HepG2 (cell line): ENCODE results near the gene ADIPOR1. TPM values are rescaled to one million over a fixed set of nuclear protein-coding genes. Genes with fewer than 3 reads are reported as not detected.

Experiments used
- AHR ChIP-seq: IDR thresholded peaks from 2 replicates; pipeline ENCODE4 v1.6.1; 2018; ENCODE audit warnings: missing genetic modification reagents, missing compliant biosample characterization
- DR1 ChIP-seq: sonication (generic); formaldehyde crosslinking; IDR thresholded peaks from 2 replicates; pipeline ENCODE4 v1.8.0; 2021; ENCODE audit warnings: mild to moderate bottlenecking, missing genetic modification reagents, inconsistent platforms
- FOXO1 ChIP-seq: sonication (generic); formaldehyde crosslinking; IDR thresholded peaks from 2 replicates; pipeline ENCODE4 v1.4.0; 2020; ENCODE audit warnings: missing genetic modification reagents
- FOXP1 ChIP-seq, 2 experiments: fragments of 450-650 bp in 1 of 2; IDR thresholded peaks; 2 replicates each; pipeline ENCODE4 v1.6.1; 2017 to 2018; ENCODE audit warnings: antibody characterized with exemption in 1 of 2
- ISL2 ChIP-seq: sonication (generic); formaldehyde crosslinking; IDR thresholded peaks from 2 replicates; pipeline ENCODE4 v1.5.0; 2020; ENCODE audit warnings: missing genetic modification reagents
- NRL ChIP-seq: sonication (generic); formaldehyde crosslinking; IDR thresholded peaks from 2 replicates; pipeline ENCODE4 v1.5.0; 2020; ENCODE audit warnings: missing genetic modification reagents, mild to moderate bottlenecking, moderate library complexity, borderline replicate concordance
- RCOR2 ChIP-seq: IDR thresholded peaks from 2 replicates; pipeline ENCODE4 v1.6.1; 2016; ENCODE audit warnings: missing biosample characterization, missing genetic modification reagents
- STAT5B ChIP-seq: sonication (generic); formaldehyde crosslinking; IDR thresholded peaks from 2 replicates; pipeline ENCODE4 v1.4.0; 2020; ENCODE audit warnings: missing genetic modification reagents
- ZNF446 ChIP-seq: sonication (generic); formaldehyde crosslinking; IDR thresholded peaks from 2 replicates; pipeline ENCODE4 v1.5.0; 2020; ENCODE audit warnings: mild to moderate bottlenecking, missing genetic modification reagents
- ZSCAN25 ChIP-seq: sonication (generic); formaldehyde crosslinking; IDR thresholded peaks from 2 replicates; pipeline ENCODE4 v1.8.0; 2022; ENCODE audit warnings: mild to moderate bottlenecking, missing genetic modification reagents
- polyA plus RNA-seq, 8 experiments: library from polyadenylated mRNA; depleted of rRNA in 3 of 8; stranded (reverse) in 7 of 8; unstranded in 1 of 8; fragments of >200 nt; fragmentation: Illumina TruSeq in 4 of 8; extraction: Trizol in 4 of 8; gene quantifications; 2 replicates each; pipeline versions ENCODE4 v1.2.1 to v1.2.3, GENCODE V29; 2011 to 2016; ENCODE audit warnings: low read depth in 4 of 8, missing spikeins in 1 of 8, mixed read lengths in 1 of 8; ENCODE audit not compliant: insufficient read depth in 1 of 8
- total RNA-seq, 5 experiments: library from RNA; depleted of rRNA; stranded (reverse); fragments of >200 nt; fragmentation: Illumina TruSeq; extraction: Trizol; gene quantifications; 2 replicates each; pipeline ENCODE4 v1.2.3, GENCODE V29; 2016; ENCODE audit warnings: low read depth in 1 of 5
- TF ChIP-seq, protein P1 (sequence below): IDR thresholded peaks from 2 replicates; pipeline ENCODE4 v1.6.1; 2012; ENCODE audit warnings: low read depth, low read length, improper control_type of control experiment
- TF ChIP-seq, protein P2 (sequence below): IDR thresholded peaks from 2 replicates; pipeline ENCODE4 v1.6.1; 2016; ENCODE audit warnings: mild to moderate bottlenecking
- TF ChIP-seq, protein P3 (sequence below): sonication (generic); formaldehyde crosslinking; IDR thresholded peaks from 2 replicates; pipeline ENCODE4 v1.5.1; 2020; ENCODE audit warnings: missing genetic modification reagents, mild to moderate bottlenecking, borderline replicate concordance
- TF ChIP-seq, protein P4 (sequence below): sonication (generic); formaldehyde crosslinking; IDR thresholded peaks from 2 replicates; pipeline ENCODE4 v1.4.0; 2020; ENCODE audit warnings: missing genetic modification reagents; ENCODE audit errors: not compliant biosample characterization
- TF ChIP-seq, protein P5 (sequence below), 2 experiments: sonication (generic) in 1 of 2; formaldehyde crosslinking in 1 of 2; IDR thresholded peaks; 2 replicates each; pipeline versions ENCODE4 v1.4.0 to v1.6.1; 2016 to 2020; ENCODE audit warnings: borderline replicate concordance in 1 of 2, low read depth in 1 of 2, mild to moderate bottlenecking in 1 of 2, missing genetic modification reagents in 1 of 2

ADIPOR1 gene
- total and polyA plus RNA-seq, 2 of the 13 experiments (the other 11 are each of a cell fraction or from before 2014, with no cell fraction given) = 60.0 to 141 TPM

DNA sequence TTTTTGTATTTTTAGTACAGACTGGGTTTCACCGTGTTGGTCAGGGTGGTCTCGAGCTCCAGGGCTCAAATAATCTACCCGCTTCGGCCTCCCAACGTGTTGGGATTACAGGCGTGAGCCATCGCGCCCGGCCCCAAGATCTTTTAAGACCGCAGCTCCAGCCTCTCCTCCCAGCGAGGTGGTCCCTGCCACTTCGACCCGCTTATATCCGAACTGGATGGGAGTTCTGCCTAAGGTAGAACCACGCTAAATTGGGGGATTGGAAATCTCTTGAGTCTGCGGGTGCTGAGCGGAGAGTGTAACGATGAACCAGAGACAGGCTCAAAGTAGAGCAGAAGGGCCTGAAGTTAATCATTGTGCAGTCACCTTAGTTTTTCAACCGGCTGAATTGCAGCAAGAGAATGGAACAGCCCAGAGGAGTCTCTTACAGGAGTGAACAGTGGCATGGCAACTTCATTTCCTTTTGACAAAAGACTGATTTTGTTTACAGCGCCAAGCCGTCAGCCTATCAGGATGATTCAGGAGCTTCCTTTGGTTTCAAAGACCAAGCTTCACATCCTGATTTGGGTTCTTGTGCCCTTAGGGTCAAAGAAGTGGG lies 9.7 kb upstream of the ADIPOR1 start (continued):
- TF ChIP-seq, protein P1, sequence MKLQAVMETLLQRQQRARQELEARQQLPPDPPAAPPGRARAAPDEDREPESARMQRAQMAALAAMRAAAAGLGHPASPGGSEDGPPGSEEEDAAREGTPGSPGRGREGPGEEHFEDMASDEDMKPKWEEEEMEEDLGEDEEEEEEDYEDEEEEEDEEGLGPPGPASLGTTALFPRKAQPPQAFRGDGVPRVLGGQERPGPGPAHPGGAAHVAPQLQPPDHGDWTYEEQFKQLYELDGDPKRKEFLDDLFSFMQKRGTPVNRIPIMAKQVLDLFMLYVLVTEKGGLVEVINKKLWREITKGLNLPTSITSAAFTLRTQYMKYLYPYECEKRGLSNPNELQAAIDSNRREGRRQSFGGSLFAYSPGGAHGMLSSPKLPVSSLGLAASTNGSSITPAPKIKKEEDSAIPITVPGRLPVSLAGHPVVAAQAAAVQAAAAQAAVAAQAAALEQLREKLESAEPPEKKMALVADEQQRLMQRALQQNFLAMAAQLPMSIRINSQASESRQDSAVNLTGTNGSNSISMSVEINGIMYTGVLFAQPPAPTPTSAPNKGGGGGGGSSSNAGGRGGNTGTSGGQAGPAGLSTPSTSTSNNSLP = no peak
- TF ChIP-seq AHR (CRISPR knock-in tag) = 0 out of 2 replicates have a peak, but pooled peaks have one; percentile 22
- 0 out of 2 replicates have a peak, but pooled peaks have one; percentile 38 for TF ChIP-seq DR1
- no peak for TF ChIP-seq ZNF446 (CRISPR knock-in tag)
- TF ChIP-seq STAT5B = no peak
- no peak for TF ChIP-seq NRL (CRISPR knock-in tag)
- TF ChIP-seq ZSCAN25 (CRISPR knock-in tag) = no peak
- TF ChIP-seq, protein P2, sequence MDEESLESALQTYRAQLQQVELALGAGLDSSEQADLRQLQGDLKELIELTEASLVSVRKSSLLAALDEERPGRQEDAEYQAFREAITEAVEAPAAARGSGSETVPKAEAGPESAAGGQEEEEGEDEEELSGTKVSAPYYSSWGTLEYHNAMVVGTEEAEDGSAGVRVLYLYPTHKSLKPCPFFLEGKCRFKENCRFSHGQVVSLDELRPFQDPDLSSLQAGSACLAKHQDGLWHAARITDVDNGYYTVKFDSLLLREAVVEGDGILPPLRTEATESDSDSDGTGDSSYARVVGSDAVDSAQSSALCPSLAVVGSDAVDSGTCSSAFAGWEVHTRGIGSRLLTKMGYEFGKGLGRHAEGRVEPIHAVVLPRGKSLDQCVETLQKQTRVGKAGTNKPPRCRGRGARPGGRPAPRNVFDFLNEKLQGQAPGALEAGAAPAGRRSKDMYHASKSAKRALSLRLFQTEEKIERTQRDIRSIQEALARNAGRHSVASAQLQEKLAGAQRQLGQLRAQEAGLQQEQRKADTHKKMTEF (CRISPR knock-in tag) = 0 out of 2 replicates have a peak, but pooled peaks have one; percentile 3
- TF ChIP-seq, protein P3, sequence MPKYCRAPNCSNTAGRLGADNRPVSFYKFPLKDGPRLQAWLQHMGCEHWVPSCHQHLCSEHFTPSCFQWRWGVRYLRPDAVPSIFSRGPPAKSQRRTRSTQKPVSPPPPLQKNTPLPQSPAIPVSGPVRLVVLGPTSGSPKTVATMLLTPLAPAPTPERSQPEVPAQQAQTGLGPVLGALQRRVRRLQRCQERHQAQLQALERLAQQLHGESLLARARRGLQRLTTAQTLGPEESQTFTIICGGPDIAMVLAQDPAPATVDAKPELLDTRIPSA = no peak
- TF ChIP-seq FOXO1 = no peak
- no peak for TF ChIP-seq FOXP1 (IDR thresholded peaks at IDR 0.05)
- no peak for TF ChIP-seq FOXP1 (CRISPR knock-in tag; IDR thresholded peaks at IDR 0.05)
- TF ChIP-seq, protein P4, sequence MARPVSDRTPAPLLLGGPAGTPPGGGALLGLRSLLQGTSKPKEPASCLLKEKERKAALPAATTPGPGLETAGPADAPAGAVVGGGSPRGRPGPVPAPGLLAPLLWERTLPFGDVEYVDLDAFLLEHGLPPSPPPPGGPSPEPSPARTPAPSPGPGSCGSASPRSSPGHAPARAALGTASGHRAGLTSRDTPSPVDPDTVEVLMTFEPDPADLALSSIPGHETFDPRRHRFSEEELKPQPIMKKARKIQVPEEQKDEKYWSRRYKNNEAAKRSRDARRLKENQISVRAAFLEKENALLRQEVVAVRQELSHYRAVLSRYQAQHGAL (CRISPR knock-in tag) = no peak
- TF ChIP-seq RCOR2 (CRISPR knock-in tag) = no peak
- TF ChIP-seq ISL2 (CRISPR knock-in tag) = no peak
- TF ChIP-seq, protein P5, sequence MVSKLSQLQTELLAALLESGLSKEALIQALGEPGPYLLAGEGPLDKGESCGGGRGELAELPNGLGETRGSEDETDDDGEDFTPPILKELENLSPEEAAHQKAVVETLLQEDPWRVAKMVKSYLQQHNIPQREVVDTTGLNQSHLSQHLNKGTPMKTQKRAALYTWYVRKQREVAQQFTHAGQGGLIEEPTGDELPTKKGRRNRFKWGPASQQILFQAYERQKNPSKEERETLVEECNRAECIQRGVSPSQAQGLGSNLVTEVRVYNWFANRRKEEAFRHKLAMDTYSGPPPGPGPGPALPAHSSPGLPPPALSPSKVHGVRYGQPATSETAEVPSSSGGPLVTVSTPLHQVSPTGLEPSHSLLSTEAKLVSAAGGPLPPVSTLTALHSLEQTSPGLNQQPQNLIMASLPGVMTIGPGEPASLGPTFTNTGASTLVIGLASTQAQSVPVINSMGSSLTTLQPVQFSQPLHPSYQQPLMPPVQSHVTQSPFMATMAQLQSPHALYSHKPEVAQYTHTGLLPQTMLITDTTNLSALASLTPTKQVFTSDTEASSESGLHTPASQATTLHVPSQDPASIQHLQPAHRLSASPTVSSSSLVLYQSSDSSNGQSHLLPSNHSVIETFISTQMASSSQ (IDR thresholded peaks at IDR 0.05; ENCODE audit: low read depth) = no peak
- TF ChIP-seq, protein P5 (CRISPR knock-in tag; IDR thresholded peaks at IDR 0.05; ENCODE audit: borderline replicate concordance) = peak; percentile 29; the same call in 1 of the 2 replicates
